ENCODE data around the gene ZC3H7A.

The ZC3H7A gene

GRCh38 chr16:11742093-11742535, 54.9 kb downstream of the ZC3H7A start:
- no peak for TF ChIP-seq YY1 (IDR thresholded peaks at IDR 0.05; ENCODE audit: insufficient read depth, insufficient read length)
- no peak for TF ChIP-seq SUZ12 (IDR thresholded peaks at IDR 0.05; ENCODE audit: extremely low read depth, insufficient read depth, insufficient read length)
- TF ChIP-seq ZNF274 (IDR thresholded peaks at IDR 0.05; ENCODE audit: low read depth, low read length) = no peak
- Histone ChIP-seq H3K27me3 (ENCODE audit: insufficient read depth, insufficient read length) (no peaks in the 10 kb centered on the region), H3K4me3 (ENCODE audit: insufficient read length, low read depth) (peak overlapping the region; percentile 93), H3K4me1 (ENCODE audit: insufficient read depth, insufficient read length) (peaks cover 7% of the 10 kb centered on the region), H3K9me3 (ENCODE audit: insufficient read depth, low read length) (no peaks in the 10 kb centered on the region), H3K36me3 (ENCODE audit: insufficient read depth, insufficient read length, low read length) (peaks cover 4% of the 10 kb centered on the region), H3K9ac (ENCODE audit: insufficient read length, low read depth) (peak overlapping the region; percentile 96)
- no peak for DNase-seq (ENCODE audit: low read depth, low spot score)

- no peak overlapping the region for H3K4me3 ChIP-seq (ENCODE audit: insufficient read length, low read depth)
- H3K4me1 ChIP-seq (ENCODE audit: insufficient read depth, insufficient read length) = peaks cover 7% of the 10 kb centered on the region
- H3K36me3 ChIP-seq (ENCODE audit: insufficient read depth, insufficient read length, low read length) = peaks cover 15% of the 10 kb centered on the region
- DNase-seq (ENCODE audit: low read depth, low spot score) = no peak
- H3K9ac ChIP-seq (ENCODE audit: insufficient read length, low read depth) = no peak overlapping the region
- no peaks in the 10 kb centered on the region for H3K9me3 ChIP-seq (ENCODE audit: insufficient read depth, low read length)
- no peaks in the 10 kb centered on the region for H3K27me3 ChIP-seq (ENCODE audit: insufficient read depth, insufficient read length)
- TF ChIP-seq YY1 (IDR thresholded peaks at IDR 0.05; ENCODE audit: insufficient read depth, insufficient read length) (no peak), ZNF274 (IDR thresholded peaks at IDR 0.05; ENCODE audit: low read depth, low read length) (no peak), SUZ12 (IDR thresholded peaks at IDR 0.05; ENCODE audit: extremely low read depth, insufficient read depth, insufficient read length) (no peak)
These were observed 56.5 kb downstream of the ZC3H7A start for GRCh38 chr16:11740567-11740966.

GRCh38 chr16:11738742-11739544, 58.1 kb downstream of the ZC3H7A start:
- Histone ChIP-seq H3K4me1 (ENCODE audit: insufficient read depth, insufficient read length) (peaks cover 7% of the 10 kb centered on the region), H3K9me3 (ENCODE audit: insufficient read depth, low read length) (no peaks in the 10 kb centered on the region), H3K27me3 (ENCODE audit: insufficient read depth, insufficient read length) (no peaks in the 10 kb centered on the region), H3K9ac (ENCODE audit: insufficient read length, low read depth) (no peak overlapping the region), H3K36me3 (ENCODE audit: insufficient read depth, insufficient read length, low read length) (peaks cover 31% of the 10 kb centered on the region), H3K4me3 (ENCODE audit: insufficient read length, low read depth) (no peak overlapping the region)
- TF ChIP-seq YY1 (IDR thresholded peaks at IDR 0.05; ENCODE audit: insufficient read depth, insufficient read length) = no peak
- TF ChIP-seq ZNF274 (IDR thresholded peaks at IDR 0.05; ENCODE audit: low read depth, low read length) = no peak
- no peak for TF ChIP-seq SUZ12 (IDR thresholded peaks at IDR 0.05; ENCODE audit: extremely low read depth, insufficient read depth, insufficient read length)
- DNase-seq (ENCODE audit: low read depth, low spot score) = no peak

- Histone ChIP-seq H3K36me3 (ENCODE audit: insufficient read depth, insufficient read length, low read length) (peaks cover 43% of the 10 kb centered on the region), H3K4me3 (ENCODE audit: insufficient read length, low read depth) (no peak overlapping the region), H3K4me1 (ENCODE audit: insufficient read depth, insufficient read length) (peaks cover 3% of the 10 kb centered on the region), H3K27me3 (ENCODE audit: insufficient read depth, insufficient read length) (no peaks in the 10 kb centered on the region), H3K9me3 (ENCODE audit: insufficient read depth, low read length) (no peaks in the 10 kb centered on the region), H3K9ac (ENCODE audit: insufficient read length, low read depth) (no peak overlapping the region)
- TF ChIP-seq SUZ12 (IDR thresholded peaks at IDR 0.05; ENCODE audit: extremely low read depth, insufficient read depth, insufficient read length) (no peak), YY1 (IDR thresholded peaks at IDR 0.05; ENCODE audit: insufficient read depth, insufficient read length) (no peak), ZNF274 (IDR thresholded peaks at IDR 0.05; ENCODE audit: low read depth, low read length) (no peak)
- no peak for DNase-seq (ENCODE audit: low read depth, low spot score)
These were observed 59.3 kb downstream of the ZC3H7A start for GRCh38 chr16:11737713-11738112.

- Histone ChIP-seq H3K9ac (ENCODE audit: insufficient read length, low read depth) (no peak overlapping the region), H3K4me1 (ENCODE audit: insufficient read depth, insufficient read length) (peaks cover 3% of the 10 kb centered on the region), H3K27me3 (ENCODE audit: insufficient read depth, insufficient read length) (no peaks in the 10 kb centered on the region), H3K9me3 (ENCODE audit: insufficient read depth, low read length) (no peaks in the 10 kb centered on the region), H3K4me3 (ENCODE audit: insufficient read length, low read depth) (no peak overlapping the region), H3K36me3 (ENCODE audit: insufficient read depth, insufficient read length, low read length) (peaks cover 51% of the 10 kb centered on the region)
- no peak for DNase-seq (ENCODE audit: low read depth, low spot score)
- TF ChIP-seq ZNF274 (IDR thresholded peaks at IDR 0.05; ENCODE audit: low read depth, low read length) (no peak), SUZ12 (IDR thresholded peaks at IDR 0.05; ENCODE audit: extremely low read depth, insufficient read depth, insufficient read length) (no peak), YY1 (IDR thresholded peaks at IDR 0.05; ENCODE audit: insufficient read depth, insufficient read length) (no peak)
These were observed 60.2 kb downstream of the ZC3H7A start for GRCh38 chr16:11736903-11737302.

- H3K9ac ChIP-seq (ENCODE audit: insufficient read length, low read depth) = no peak overlapping the region
- TF ChIP-seq ZNF274 (IDR thresholded peaks at IDR 0.05; ENCODE audit: low read depth, low read length) (no peak), SUZ12 (IDR thresholded peaks at IDR 0.05; ENCODE audit: extremely low read depth, insufficient read depth, insufficient read length) (no peak), YY1 (IDR thresholded peaks at IDR 0.05; ENCODE audit: insufficient read depth, insufficient read length) (no peak)
- no peaks in the 10 kb centered on the region for H3K9me3 ChIP-seq (ENCODE audit: insufficient read depth, low read length)
- H3K4me3 ChIP-seq (ENCODE audit: insufficient read length, low read depth) = no peak overlapping the region
- DNase-seq (ENCODE audit: low read depth, low spot score) = no peak
- no peaks in the 10 kb centered on the region for H3K27me3 ChIP-seq (ENCODE audit: insufficient read depth, insufficient read length)
- H3K36me3 ChIP-seq (ENCODE audit: insufficient read depth, insufficient read length, low read length) = peaks cover 62% of the 10 kb centered on the region
- no peaks in the 10 kb centered on the region for H3K4me1 ChIP-seq (ENCODE audit: insufficient read depth, insufficient read length)
These were observed 61.3 kb downstream of the ZC3H7A start for GRCh38 chr16:11735787-11736186.

- H3K36me3 ChIP-seq (ENCODE audit: insufficient read depth, insufficient read length, low read length) = peaks cover 73% of the 10 kb centered on the region
- TF ChIP-seq SUZ12 (IDR thresholded peaks at IDR 0.05; ENCODE audit: extremely low read depth, insufficient read depth, insufficient read length) (no peak), ZNF274 (IDR thresholded peaks at IDR 0.05; ENCODE audit: low read depth, low read length) (no peak), YY1 (IDR thresholded peaks at IDR 0.05; ENCODE audit: insufficient read depth, insufficient read length) (no peak)
These were observed 62.4 kb downstream of the ZC3H7A start for GRCh38 chr16:11734653-11735043.

More at GRCh38 chr16:11734653-11735043, 62.4 kb downstream of the ZC3H7A start:
- Histone ChIP-seq H3K4me3 (ENCODE audit: insufficient read length, low read depth) (no peak overlapping the region), H3K9me3 (ENCODE audit: insufficient read depth, low read length) (no peaks in the 10 kb centered on the region), H3K27me3 (ENCODE audit: insufficient read depth, insufficient read length) (no peaks in the 10 kb centered on the region), H3K4me1 (ENCODE audit: insufficient read depth, insufficient read length) (no peaks in the 10 kb centered on the region), H3K9ac (ENCODE audit: insufficient read length, low read depth) (no peak overlapping the region)
- no peak for DNase-seq (ENCODE audit: low read depth, low spot score)

All from NT2/D1 (cell line).